Activated CD4-positive, alpha-beta T cell treated with anti-CD3 and anti-CD28 coated beads, Interleukin-10, Interleukin-2, amounts not matched to agents 100 ng/mL and 50 ng/mL, durations not matched to agents 16 hours and 8 hours (primary cell): ENCODE measurements around the gene C16orf89.
A peak's percentile ranks its signal among the peaks of the same experiment; 100 is the strongest.
"Not testable (repeated sequence)": the region's sequence is repeated elsewhere in the genome, so short reads cannot be mapped to it uniquely, and the experiment has no call there.

Experiments used
- DNase-seq: peaks from one replicate; pipeline ENCODE4 v3.0.0-alpha.2; 2020

The C16orf89 gene

DNA sequence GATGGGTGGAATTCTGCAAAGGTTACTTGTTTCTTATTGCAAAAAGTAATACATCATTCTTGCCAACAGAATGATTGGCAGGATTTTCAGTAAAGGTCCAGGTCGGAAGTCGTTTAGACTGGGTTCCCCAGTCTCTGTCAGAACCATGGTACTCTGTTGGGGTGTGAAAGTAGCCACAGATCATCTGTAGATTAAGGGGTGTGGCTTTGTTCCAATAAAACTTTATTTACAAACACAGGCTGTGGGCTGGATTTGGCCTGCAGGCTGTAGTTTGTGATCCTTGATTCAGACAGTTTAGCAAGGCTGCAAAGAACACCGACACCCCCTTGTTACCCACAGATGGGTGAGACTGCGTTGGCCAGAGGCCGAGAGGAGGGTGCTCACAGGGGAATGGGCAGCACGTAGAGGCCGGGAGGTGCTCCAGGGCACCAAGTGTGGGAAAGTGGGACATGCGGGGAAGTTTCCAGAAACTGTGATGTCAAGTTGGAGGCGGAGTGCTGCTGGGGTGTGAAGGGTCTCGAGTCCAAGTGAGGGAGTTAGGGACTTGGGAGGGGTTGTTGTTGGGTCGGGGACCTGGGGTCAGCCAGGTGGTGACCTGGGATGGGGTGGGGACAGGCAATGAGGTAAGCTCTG, 18.5 kb upstream of the C16orf89 start:
- DNase-seq = not testable (repeated sequence)

DNA sequence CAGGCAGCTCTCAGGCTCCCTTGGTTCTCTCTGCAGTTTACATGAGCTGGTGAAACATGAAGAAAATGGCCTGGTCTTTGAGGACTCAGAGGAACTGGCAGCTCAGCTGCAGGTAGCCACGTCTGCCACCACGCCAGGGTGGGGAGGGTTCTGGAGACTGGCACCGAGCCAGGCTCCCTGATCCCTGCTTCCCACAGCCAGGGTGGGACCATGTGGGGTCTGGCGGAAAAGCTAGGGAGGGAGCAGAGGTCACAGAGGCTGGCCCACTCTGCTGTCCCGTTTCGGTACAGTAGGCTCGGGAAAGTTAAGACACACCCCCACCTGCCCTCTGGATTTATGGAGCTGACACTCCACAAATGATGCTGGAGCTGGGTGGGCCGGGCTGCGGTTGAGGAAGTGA, 17.9 kb upstream of the C16orf89 start:
- DNase-seq = not testable (repeated sequence)

DNA sequence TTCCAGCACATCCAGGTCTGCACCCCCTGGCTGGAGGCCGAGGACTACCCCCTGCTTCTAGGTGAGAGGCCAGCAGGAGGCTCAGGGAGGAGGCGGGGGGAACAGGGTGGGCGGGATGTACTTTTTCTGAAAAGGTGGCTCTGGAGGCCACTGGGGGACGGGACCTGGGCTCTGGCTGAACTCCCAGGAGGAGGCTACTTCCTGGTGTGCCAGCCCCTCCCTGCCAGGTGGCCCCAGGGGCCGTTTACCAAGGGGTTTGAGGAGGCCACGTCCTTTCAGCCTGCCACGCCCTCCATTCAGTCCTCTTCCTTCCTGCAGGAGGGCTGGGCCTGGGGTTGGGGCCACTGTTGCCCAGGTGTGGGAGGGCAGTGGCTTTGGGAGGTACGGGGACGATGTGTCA, 15.2 kb upstream of the C16orf89 start:
- not testable (repeated sequence) for DNase-seq

DNA sequence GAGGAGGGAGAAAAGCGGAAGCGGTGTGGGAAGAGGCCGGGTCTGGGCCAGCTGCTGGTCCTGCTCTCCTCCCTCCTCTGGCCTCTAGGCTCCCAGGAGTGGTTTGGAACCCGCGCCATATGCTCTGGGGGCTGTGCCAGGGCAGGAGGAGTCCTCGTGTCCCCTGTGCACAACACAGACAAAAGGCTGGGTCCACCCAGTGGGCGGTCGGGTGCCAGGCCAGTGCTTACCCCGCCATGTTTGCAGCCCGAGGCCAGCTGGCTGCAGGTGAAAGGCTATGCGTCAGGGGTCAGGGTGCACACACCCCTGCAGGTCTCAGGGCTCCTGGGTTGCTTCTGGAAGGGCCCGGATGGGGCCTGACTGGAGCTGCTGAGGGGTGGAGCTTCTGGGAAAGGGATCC, 14.7 kb upstream of the C16orf89 start:
- DNase-seq = not testable (repeated sequence)

DNA sequence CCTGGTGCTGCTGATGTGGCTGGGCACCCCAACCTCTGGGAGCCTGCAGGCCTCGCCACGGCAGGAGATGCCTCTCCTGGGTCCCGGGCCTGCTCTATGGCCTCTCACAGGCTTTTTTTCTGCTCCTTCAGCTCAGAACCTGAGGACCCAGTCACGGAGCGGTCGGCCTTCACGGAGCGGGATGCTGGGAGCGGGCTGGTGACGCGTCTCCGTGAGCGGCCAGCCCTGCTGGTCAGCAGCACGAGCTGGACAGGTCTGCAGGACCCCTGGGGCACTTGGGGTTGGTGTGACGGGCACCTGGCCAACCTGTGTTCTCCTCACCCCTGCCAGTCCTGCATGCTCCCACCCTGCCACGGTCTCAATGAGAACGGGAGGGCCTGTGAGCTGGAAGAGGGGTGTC, 12.9 kb upstream of the C16orf89 start:
- DNase-seq = no peak

DNA sequence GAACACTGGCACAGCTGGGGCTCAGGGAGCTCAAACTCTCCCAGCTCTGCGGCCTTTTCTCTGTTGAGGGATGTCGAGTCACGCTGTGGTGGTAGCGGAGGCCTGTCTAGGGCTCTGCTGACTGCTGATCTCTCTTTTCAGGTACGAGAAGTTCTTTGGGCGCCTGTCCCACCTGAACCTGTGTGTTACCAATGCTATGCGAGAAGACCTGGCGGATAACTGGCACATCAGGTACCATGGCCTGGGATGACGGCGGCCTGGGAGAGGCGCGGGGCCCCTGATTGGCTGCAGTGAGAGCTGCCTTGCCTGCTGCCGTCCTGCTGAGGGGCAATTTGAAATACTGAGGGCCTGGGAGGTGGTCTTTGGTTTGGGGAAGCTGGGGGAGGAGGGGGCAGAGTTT, 11.5 kb upstream of the C16orf89 start:
- no peak for DNase-seq

DNA sequence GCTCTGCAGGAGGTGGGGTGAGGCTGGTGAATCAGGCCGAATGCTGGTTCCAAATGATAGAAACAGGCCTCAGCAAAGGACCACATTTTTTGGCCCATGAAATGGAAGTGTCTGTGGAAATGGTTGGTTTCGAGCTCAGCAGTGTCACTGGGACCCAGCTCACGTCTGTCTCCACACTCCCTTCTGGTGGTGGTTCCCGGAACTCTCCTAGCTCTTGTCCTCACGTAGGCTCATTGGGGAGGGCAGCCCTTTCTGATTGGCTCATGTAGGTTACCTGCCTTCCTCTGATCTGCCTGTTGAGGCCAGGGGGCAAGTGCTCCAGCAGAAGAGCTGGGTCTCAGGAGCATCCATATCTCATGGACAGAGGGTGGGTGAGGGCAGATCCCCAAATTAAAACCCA, 9.9 kb upstream of the C16orf89 start:
- no peak for DNase-seq

DNA sequence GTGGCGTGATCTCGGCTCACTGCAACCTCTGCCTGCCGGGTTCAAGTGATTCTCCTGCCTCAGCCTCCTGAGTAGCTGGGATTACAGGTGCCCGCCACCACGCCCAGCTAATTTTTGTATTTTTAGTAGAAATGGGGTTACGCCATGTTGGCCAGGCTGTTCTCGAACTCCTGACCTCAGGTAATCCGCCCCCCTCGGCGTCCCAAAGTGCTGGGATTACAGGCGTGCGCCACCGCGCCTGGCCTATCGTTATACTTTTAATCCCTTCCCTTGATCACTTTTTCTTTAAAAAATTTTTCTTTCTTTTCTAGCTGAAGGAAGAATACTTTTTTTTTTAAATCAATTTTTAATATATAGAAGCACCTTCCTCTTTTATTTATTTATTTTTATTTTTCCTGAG, 8.0 kb upstream of the C16orf89 start:
- not testable (repeated sequence) for DNase-seq

DNA sequence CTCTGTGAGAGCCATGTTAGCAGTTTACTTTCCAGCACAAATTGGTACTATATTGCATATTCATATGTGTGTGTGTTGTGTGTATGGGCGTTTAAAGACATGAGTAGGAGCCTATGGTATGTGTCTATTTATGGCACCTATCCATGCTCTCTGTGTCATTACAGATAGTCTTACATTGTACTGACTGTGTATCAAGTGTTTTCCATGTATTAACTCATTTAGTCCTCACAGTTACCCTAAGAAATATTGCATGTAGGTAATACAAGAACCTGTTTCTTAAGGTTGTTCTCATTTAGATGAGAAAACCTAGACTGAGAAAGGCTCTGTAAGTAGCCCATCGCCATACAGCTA, 7.5 kb upstream of the C16orf89 start:
- DNase-seq = no peak

DNA sequence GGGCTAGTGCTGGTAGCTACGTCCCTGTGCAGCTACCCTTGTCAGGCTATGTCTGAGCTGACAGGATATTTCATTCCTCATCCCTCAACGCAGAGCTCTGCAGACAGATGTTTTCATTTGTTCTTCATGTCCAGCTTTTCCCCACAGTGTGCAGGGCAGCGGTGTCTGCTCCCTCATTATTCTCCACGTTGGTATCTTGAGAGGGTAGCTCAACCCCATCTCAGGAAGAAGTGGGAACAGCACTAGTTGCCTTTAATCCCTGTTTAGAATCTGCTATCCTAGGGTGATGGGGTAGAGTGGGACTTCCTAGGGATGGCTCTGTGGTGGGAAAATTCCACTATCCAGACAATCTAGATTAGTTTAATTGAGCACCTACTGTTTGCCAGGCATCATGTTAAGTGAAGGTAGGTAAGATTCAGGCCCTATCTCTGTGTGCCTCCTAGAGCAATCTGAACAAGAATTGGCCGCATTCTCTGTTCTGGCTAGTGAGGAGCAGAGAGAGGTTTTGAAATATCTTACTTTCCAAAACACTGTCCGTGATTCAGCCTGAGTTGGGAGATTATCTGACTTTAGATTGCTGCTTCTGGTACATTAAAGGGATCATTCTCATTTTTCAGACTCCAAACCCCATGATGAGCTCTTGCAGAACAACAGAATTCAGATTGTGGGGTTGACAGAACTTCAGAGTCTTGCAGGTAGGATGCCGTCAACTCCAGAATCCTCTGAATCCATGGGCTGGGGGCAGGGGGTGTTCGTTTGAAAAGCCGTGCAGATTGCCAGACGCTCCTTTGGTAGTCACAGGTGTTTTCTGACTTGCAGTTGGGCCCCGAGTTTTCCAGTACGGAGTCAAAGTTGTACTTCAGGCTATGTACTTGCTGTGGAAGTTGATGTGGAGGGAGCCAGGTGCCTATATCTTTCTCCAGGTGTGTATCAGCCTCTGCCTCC, 6.8 kb upstream of the C16orf89 start:
- DNase-seq = no peak

DNA sequence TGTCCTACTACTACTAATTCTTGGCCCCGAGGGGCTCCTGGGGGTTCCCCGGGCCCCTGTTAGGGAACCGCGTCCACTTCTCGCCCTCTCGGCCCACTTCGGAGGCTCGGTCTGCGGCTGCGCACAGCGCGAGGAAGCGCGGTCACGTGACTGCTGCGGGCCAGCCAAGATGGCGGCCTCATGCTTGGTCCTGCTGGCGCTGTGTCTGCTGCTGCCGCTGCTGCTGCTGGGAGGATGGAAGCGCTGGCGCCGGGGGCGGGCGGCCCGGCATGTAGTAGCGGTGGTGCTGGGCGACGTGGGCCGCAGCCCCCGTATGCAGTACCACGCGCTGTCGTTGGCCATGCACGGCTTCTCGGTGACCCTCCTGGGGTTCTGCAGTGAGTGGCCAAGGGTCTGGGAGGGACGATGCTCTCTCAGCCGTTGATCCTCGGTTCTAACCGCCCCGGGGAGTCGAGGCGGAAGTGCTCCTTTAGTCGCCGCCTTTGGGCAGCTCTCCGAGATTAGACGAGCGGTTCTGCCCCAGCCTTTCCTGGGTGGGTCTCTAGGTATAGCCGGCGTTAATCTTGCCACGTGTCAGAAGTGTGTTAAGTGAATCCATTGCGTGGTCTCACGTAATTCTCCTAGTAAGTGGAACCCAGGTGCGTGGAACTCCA, 6.1 kb upstream of the C16orf89 start, which contains the start of gene ALG1:
Gene ALG1 (plus strand): TSS at position 163 of the 653 bp plus-strand sequence. CDS start 7 bp downstream, at position 170.
- peak; percentile 92 for DNase-seq

DNA sequence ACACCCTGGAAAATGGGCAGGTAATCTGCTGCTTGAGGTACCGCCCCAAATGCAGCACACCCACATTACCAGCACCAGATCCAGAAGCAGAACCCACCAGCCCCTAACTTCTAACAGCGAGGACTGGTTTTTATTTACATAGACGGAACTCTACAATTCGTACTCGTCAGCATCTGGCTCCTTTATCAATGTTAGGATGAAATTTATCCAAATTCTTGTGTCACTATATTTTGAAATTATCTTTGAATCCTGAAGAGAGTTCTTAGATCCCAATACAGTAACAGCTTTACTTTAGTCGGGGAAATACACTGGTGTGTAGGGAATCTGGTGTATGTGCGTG, 5.6 kb upstream of the C16orf89 start:
- DNase-seq = no peak

DNA sequence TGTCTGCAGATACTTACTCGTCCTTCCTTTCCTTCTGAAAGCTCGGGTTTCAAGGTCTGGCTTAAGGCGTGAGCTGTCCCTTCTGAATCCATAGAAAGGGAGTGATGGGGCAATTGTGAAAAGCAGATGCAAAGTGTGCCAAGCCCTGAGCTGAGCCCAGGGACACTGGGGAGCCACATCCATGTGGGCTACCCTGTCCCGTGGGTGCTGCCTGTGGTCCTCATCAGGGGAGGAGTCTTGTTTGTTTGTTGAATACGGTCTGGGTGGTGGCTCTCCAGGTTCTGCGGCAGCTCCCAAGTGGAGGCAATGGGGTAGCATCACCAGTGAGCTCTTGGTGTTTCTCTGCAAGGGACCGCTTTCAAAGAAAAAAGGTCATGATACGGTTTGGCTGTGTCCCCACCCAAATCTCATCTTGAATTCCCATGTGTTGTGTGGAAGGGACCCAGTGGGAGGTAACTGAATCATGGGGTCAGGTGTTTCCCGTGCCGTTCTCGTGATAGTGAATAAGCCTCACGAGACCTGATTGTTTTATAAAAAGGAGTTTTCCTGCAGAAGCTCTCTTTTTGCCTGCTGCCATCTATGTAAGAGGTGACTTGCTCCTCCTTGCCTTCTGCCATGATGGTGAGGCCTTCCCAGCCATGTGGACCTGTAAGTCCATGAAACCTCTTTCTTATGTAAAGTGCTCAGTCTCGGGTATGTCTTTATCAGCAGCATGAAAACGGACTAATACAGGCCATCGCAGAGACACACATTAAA, 4.9 kb upstream of the C16orf89 start:
- DNase-seq = no peak

DNA sequence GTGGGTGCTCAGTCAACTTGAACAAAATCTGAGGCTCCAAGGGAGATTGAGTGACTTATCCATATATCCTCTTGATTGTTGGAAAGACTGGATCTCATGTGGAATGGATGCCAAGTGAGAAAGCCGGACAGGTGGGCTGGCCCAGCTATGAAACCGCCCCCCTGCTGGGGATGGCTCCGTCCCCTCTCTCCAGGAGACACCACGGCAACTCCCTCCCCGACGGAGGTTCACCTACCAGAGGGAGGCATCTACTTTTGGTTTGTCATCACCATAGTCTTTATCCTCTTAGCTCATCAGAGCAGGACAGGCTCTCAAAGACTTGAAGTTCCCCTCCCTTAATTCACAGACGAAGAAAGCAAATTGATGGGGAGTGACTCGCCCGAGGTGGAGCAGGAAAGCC, 4.1 kb upstream of the C16orf89 start:
- no peak for DNase-seq

DNA sequence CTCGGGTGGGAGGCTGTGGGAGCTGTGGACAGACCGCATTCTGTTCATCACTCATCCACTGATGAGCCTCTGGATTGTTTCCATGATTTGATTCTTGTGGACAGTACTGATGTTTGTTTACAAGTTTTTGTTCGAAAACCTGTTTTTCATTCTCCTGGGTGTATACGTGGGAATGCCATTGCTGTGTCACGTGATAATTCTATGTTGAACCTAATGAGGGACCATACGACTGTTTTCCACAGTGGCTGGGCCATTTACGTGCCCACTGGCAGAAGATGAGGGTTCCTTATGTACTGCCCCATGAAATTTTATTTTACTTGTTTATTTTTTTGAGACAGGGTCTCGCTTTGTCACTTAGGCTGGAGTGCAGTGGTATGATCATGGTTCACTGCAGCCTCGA, 3.3 kb upstream of the C16orf89 start:
- no peak for DNase-seq

DNA sequence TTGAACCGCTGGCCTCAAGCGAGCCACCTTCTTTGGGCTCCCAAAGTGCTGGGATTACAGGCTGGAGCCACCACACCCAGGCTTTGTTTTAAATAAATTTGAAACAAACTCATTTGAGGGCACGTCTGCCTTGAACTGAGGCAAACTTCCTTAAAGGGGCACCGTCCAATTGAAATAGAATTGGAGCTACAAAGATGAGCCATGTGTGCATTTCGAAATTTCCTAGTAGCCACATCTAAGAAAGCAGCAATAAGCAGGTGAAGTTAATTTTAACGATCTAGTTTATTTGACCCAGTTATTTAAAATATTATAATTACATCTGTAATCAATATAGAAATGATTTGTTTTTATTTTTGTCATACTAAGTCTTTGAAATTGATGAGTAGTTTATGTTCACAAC, 755 bp upstream of the C16orf89 start:
- no peak for DNase-seq

DNA sequence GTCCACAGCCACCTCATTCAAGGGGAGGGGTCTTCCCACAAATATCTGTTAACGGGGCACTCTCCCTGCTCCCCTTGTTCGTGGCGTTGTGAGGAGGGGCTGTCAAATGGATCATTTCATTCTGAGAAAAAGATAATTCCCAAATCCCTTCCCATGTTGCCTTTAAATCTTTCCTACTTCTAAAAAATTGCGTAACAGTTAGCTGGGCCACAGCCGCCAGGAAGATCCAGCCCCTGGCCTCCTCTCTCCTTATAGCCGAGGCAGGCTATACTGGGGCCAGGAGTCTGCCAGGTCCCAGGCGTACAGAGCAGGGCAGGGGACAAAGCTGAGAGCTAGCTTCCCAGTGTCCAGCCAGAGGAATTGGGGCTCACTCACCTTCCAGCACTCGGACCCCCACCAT, 430 bp downstream of the C16orf89 start:
- no peak for DNase-seq

DNA sequence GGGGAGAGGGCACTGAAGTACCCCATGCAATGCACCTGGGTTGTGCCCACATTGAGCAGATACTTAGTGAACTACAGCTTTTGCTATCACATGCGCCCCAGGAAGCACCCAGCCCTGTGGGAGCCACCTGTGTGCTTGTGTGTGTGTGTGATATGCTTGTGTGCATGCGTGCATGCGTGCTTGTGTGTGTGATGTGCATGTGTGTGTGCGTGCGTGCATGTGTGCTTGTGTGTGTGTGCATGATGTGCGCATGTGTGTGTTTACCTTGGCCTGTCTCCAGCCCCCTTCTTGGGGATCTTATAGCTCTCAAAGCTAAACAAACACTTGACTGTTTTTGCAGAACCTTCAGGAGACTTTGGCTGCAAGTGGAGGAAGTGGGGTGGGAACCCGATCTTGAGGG, 841 bp downstream of the C16orf89 start:
- DNase-seq = no peak

DNA sequence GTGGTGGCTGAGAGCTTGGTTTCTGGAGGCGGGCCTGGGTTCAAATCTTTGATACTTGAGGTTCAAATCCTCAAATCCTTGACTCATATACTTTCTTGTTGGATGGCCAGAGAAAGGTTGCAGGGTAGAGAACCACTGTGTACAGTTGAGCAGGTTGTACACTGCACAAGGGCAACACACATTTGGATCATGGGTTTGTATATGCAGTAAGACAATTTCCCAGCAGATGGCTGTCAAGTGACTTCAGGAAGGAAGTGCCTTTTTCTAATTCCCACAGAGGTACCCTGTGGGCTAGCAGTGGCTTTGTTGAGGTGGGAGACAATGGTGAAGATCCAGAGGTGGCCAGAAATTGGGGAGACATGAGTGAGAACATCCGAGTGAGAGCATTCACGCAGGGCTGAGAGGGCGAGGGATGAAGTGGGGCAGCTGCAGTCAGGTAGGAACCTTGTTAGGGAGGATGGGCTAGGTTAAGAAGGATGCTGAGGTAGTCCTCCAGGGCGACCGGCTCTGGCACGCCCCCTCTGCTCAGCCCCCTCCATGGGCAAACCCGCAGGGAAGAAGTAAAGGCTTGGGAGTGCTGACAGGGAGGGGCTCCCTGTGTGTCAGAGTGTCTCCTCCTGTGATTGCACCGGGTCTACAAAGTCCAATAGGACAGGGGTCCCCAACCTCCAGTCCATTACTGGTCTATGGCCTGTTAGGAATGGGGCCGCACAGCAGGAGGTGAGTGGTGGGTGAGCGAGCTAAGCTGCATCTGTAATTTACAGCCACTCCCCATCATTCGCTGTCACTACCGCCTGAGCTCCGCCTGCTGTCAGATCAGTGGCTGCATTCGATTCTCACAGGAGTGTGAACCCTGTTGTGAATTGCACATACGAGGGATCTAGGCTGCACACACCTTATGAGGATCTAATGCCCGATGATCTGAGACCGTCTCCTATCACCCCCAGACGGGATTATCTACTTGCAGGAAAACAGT, 2.7 kb downstream of the C16orf89 start:
- DNase-seq = no peak

DNA sequence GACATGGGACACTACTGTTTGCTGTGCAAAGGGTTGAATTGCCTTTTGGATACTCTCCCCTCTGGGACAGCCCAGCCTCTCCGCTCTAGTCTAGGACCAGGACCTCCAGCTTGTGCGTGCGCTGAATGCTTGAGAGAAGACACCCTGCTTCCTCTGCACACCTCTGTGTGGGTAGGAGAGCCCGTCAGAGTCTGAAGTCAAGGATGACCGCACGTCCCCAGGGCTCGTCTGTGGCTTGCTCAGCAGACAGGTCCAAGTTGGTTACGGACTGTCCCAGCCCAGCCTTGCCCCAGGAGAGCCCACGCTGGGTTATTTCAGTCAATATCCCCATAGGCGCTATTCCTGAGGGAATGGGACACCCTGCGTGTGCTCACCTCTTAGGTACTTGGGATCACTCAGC, 3.7 kb downstream of the C16orf89 start:
- DNase-seq = no peak

DNA sequence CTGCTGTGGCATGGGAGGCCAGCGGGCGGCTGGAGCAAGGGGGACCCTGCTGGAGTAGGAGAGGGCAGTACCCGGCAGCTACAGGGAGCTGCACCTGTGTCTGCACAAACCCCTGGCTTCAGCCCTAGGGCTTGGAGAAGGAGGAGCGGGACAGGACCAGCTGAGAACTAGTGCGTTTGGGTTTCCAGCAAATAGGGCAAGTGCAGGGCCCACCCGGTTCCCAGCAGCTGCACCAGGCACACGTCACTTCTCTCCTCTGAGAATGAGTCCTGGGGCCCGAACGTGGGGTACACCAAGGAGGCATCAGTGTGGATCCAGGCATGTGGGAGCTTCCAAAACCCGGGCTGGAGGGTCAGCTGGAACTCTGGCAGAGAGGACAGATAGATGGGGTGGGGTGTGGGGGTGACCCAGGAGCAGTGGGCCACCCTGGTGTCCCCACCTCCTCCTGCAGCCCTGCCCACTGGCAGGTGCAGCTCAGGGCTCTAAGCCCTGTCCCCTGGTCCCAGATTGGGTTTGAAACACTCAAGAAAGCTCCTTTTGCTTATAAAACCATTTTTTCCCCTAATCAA, 5.6 kb downstream of the C16orf89 start:
- DNase-seq = no peak
